ENCODE results near the gene EP400. TPM values are rescaled to one million over a fixed set of nuclear protein-coding genes. Genes with fewer than 3 reads are reported as not detected.

The EP400 gene
- total RNA-seq, 6 experiments from 2014 or later, result 27.5 to 35.3 (median 30.4) TPM

- no peak for TF ChIP-seq CTCF (IDR thresholded peaks at IDR 0.05)
- Mint-ChIP-seq H3K27me3 (ENCODE audit: insufficient read depth) (no peaks in the 10 kb centered on the region), H3K4me3 (no peak overlapping the region), H3K36me3 (ENCODE audit: low read depth) (peaks cover 48% of the 10 kb centered on the region), H3K27ac (no peak overlapping the region), H3K9me3 (no peaks in the 10 kb centered on the region), H3K4me1 (ENCODE audit: low read depth) (peaks cover 21% of the 10 kb centered on the region)
- DNase-seq, result no peak
Measured at GRCh38 chr12:132028111-132028510, 78.4 kb downstream of the EP400 start.

- peak overlapping the region; percentile 79; the same call in 1 of the 2 replicates for H3K27ac Mint-ChIP-seq
- no peak for DNase-seq
- H3K4me3 Mint-ChIP-seq, result no peak overlapping the region
- H3K9me3 Mint-ChIP-seq, result no peaks in the 10 kb centered on the region
- peaks cover 57% of the 10 kb centered on the region for H3K36me3 Mint-ChIP-seq (ENCODE audit: low read depth)
- no peaks in the 10 kb centered on the region; the same call in 1 of the 2 replicates for H3K27me3 Mint-ChIP-seq (ENCODE audit: insufficient read depth)
- peaks cover 21% of the 10 kb centered on the region for H3K4me1 Mint-ChIP-seq (ENCODE audit: low read depth)
- TF ChIP-seq CTCF (IDR thresholded peaks at IDR 0.05), result no peak
Measured at GRCh38 chr12:132029503-132030300, 80.0 kb downstream of the EP400 start.

GRCh38 chr12:132030367-132031038 is 80.8 kb downstream of the EP400 start:
- H3K4me3 Mint-ChIP-seq, result peak overlapping the region; percentile 36; the same call in 1 of the 2 replicates
- peaks cover 21% of the 10 kb centered on the region for H3K4me1 Mint-ChIP-seq (ENCODE audit: low read depth)
- no peaks in the 10 kb centered on the region for H3K9me3 Mint-ChIP-seq
- peaks cover 3% of the 10 kb centered on the region; the same call in 1 of the 2 replicates for H3K27me3 Mint-ChIP-seq (ENCODE audit: insufficient read depth)
- H3K27ac Mint-ChIP-seq, result peak overlapping the region; percentile 79
- no peak for TF ChIP-seq CTCF (IDR thresholded peaks at IDR 0.05)
- H3K36me3 Mint-ChIP-seq (ENCODE audit: low read depth), result peaks cover 58% of the 10 kb centered on the region
- DNase-seq, result peak; percentile 22

GRCh38 chr12:132033627-132034026 is 83.9 kb downstream of the EP400 start:
- H3K9me3 Mint-ChIP-seq, result no peaks in the 10 kb centered on the region

More at GRCh38 chr12:132033627-132034026, 83.9 kb downstream of the EP400 start:
- TF ChIP-seq CTCF (IDR thresholded peaks at IDR 0.05), result no peak
- peaks cover 3% of the 10 kb centered on the region; the same call in 1 of the 2 replicates for H3K27me3 Mint-ChIP-seq (ENCODE audit: insufficient read depth)
- H3K27ac Mint-ChIP-seq, result no peak overlapping the region
- H3K4me3 Mint-ChIP-seq, result no peak overlapping the region
- peaks cover 21% of the 10 kb centered on the region for H3K4me1 Mint-ChIP-seq (ENCODE audit: low read depth)
- no peak for DNase-seq
- peaks cover 61% of the 10 kb centered on the region for H3K36me3 Mint-ChIP-seq (ENCODE audit: low read depth)

All from HFFc6 (cell line).